Measurements from ENCODE around the gene CHID1.

DNA sequence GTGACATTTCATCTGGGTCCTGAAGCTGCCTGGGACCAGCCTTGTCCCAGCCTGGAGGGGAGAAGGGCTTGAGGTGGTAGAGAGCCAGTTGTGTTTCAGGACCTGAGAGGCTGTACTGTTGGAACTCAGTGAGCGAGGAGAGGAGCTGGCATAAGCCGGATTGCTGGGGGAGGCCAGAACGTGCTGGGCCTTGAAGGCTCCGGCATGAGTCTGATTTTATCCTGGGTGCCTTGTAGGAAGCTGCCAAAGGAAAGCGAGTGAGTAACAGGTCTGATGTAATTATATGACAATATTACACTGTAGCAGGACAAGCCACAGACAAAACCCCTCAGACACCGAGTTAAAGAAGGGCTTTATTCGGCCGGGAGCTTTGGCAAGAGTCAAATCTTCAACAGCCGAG is 32.2 kb upstream of the CHID1 start:
- no peak for TF ChIP-seq POLR2A (IDR thresholded peaks at IDR 0.05)
- TF ChIP-seq, protein P1, sequence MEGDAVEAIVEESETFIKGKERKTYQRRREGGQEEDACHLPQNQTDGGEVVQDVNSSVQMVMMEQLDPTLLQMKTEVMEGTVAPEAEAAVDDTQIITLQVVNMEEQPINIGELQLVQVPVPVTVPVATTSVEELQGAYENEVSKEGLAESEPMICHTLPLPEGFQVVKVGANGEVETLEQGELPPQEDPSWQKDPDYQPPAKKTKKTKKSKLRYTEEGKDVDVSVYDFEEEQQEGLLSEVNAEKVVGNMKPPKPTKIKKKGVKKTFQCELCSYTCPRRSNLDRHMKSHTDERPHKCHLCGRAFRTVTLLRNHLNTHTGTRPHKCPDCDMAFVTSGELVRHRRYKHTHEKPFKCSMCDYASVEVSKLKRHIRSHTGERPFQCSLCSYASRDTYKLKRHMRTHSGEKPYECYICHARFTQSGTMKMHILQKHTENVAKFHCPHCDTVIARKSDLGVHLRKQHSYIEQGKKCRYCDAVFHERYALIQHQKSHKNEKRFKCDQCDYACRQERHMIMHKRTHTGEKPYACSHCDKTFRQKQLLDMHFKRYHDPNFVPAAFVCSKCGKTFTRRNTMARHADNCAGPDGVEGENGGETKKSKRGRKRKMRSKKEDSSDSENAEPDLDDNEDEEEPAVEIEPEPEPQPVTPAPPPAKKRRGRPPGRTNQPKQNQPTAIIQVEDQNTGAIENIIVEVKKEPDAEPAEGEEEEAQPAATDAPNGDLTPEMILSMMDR (IDR thresholded peaks at IDR 0.05): no peak

Measured in body of pancreas (tissue), 4 donors.